ENCODE measurements around the gene OR2L5.

OR2L5 gene

DNA sequence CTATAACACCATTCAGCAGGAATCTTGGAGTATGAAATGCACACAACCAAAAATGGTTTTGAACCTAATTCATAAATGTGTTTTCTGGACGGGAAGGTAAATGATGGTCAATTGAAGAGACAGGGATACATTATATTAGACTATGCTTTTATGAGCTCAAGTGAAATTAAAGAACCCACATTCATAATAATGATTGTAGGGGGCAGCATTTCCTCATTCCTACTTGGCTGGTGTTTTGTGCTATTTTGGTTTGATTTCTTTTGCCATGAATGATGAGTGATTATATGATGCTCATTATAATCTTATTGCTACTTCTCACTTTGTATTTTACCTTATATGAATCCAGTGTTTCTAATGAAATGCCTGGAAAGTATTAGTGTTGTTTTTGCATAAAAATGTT is 33.5 kb downstream of the OR2L5 start:
- DNase-seq (ENCODE audit: insufficient read length) = no peak
- TF ChIP-seq POLR2A (IDR thresholded peaks at IDR 0.05; ENCODE audit: low read depth, low read length) = no peak
- no peak for TF ChIP-seq TAF1 (IDR thresholded peaks at IDR 0.05; ENCODE audit: borderline replicate concordance, low read depth, low read length)
- TF ChIP-seq POLR2AphosphoS5 (IDR thresholded peaks at IDR 0.05; ENCODE audit: low read depth, low read length) = no peak
- no peak for FAIRE-seq

DNA sequence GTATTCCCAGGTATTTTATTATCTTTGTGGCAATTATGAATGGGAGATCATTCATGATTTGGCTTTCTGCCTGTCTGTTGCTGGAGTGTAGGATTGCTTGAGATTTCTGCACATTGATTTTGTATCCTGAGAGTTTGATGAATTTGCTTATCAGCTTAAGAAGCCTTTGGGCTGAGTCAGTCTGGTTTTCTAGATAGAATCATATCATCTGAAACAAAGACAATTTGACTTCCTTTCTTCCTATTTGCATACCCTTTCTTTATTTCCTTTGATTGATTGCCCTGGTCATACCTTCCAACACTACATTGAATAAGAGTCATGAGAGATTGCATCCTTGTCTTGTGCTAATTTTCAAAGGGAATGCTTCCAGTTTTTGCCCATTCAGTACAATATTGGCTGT is 41.2 kb downstream of the OR2L5 start:
- no peak for FAIRE-seq

DNA sequence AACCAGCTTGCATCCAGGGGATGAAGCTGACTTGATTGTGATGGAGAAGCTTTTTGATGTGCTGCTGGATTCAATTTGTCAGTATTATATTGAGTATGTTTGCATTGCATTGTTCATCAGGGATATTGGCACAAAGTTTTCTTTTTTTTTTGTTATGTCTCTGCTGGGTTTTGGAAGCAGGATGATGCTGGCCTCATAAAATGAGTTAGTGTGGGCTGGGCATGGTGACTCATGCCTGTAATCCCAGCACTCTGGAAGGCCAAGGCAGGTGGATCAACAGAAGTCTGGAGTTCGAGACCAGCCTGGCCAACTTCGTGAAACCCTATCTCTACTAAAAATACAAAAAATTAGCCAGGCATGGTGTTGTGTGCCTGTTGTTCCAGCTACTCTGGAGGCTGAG is 41.8 kb downstream of the OR2L5 start:
- no peak for TF ChIP-seq POLR2AphosphoS5 (IDR thresholded peaks at IDR 0.05; ENCODE audit: low read depth, low read length)
- no peak for TF ChIP-seq POLR2A (IDR thresholded peaks at IDR 0.05; ENCODE audit: low read depth, low read length)
- no peak for TF ChIP-seq TAF1 (IDR thresholded peaks at IDR 0.05; ENCODE audit: borderline replicate concordance, low read depth, low read length)
- FAIRE-seq (no peak), DNase-seq (ENCODE audit: insufficient read length) (no peak)

More for the DNA sequence above, 41.2 kb downstream of the OR2L5 start:
- TF ChIP-seq POLR2A (IDR thresholded peaks at IDR 0.05; ENCODE audit: low read depth, low read length) (no peak), POLR2AphosphoS5 (IDR thresholded peaks at IDR 0.05; ENCODE audit: low read depth, low read length) (no peak), TAF1 (IDR thresholded peaks at IDR 0.05; ENCODE audit: borderline replicate concordance, low read depth, low read length) (no peak)
- DNase-seq (ENCODE audit: insufficient read length) = no peak

DNA sequence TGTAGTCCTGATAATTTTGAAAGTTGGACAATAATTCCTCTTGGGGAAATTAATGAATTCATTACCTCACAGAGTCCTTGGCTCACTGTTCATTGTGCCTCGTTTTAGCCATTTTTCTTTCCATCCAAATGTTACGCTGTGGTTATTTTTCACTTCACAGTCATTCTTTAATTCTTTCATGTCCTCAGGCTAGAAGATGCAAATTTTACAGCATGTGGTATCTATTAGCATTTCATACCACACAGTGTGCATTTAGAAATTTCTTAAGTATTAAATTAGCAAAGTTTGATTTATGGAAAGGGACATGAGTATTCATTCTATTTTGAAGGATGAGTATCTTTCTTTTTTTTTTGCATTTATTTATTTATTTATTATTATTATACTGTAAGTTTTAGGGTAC is 51.6 kb downstream of the OR2L5 start:
- DNase-seq (ENCODE audit: insufficient read length) = no peak
- no peak for FAIRE-seq
- TF ChIP-seq POLR2A (IDR thresholded peaks at IDR 0.05; ENCODE audit: low read depth, low read length) (no peak), POLR2AphosphoS5 (IDR thresholded peaks at IDR 0.05; ENCODE audit: low read depth, low read length) (no peak), TAF1 (IDR thresholded peaks at IDR 0.05; ENCODE audit: borderline replicate concordance, low read depth, low read length) (no peak)

DNA sequence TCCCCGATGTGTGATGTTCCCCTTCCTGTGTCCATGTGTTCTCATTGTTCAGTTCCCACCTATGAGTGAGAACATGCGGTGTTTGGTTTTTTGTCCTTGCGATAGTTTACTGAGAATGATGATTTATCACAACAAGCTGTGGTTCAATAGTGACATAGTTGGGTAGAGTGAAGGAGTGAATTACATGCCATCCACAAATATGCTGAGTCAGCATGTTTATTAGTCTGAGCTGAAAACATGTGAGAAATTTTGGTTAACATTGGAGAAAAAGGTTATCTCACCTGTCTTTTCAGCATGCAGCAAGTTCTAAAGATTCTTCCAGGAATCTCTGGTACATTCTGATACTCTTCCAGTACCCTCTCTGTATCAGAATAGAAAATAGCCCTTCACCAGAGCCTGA is 52.1 kb downstream of the OR2L5 start:
- FAIRE-seq (no peak), DNase-seq (ENCODE audit: insufficient read length) (no peak)
- TF ChIP-seq POLR2A (IDR thresholded peaks at IDR 0.05; ENCODE audit: low read depth, low read length) (no peak), TAF1 (IDR thresholded peaks at IDR 0.05; ENCODE audit: borderline replicate concordance, low read depth, low read length) (no peak), POLR2AphosphoS5 (IDR thresholded peaks at IDR 0.05; ENCODE audit: low read depth, low read length) (no peak)

Measured in GM12892 (cell line).